K562 (cell line): ENCODE data around the gene HAPLN2. TPM values are rescaled to one million over a fixed set of nuclear protein-coding genes. Genes with fewer than 3 reads are reported as not detected.

Experiments used
- ARNT ChIP-seq, 2 experiments: fragments of 450-650 bp; IDR thresholded peaks; 2 replicates each; pipeline ENCODE4 v1.6.1; 2016; ENCODE audit warnings: mild to moderate bottlenecking in 1 of 2
- BDP1 ChIP-seq: IDR thresholded peaks from 3 replicates; pipeline ENCODE4 v1.6.1; 2011; ENCODE audit not compliant: insufficient read length, insufficient read depth
- BRF1 ChIP-seq: IDR thresholded peaks from 3 replicates; pipeline ENCODE4 v1.6.1; 2011; ENCODE audit warnings: borderline replicate concordance, mild to moderate bottlenecking; ENCODE audit not compliant: insufficient read length; ENCODE audit errors: extremely low read depth
- C11orf30 ChIP-seq: fragments of 450-650 bp; IDR thresholded peaks from 2 replicates; pipeline ENCODE4 v1.6.1; 2016; ENCODE audit warnings: low read depth, mild to moderate bottlenecking
- CCAR2 ChIP-seq: fragments of 200-400 bp; formaldehyde crosslinking; IDR thresholded peaks from 2 replicates; pipeline ENCODE4 v1.6.1; 2017; ENCODE audit warnings: mild to moderate bottlenecking, low read depth, low read length
- DACH1 ChIP-seq: fragments of 450-650 bp; IDR thresholded peaks from 2 replicates; pipeline ENCODE4 v1.6.1; 2018; ENCODE audit not compliant: partially characterized antibody
- HCFC1 ChIP-seq: IDR thresholded peaks from 2 replicates; pipeline ENCODE4 v1.6.1; 2012; ENCODE audit warnings: low read depth, low read length, improper control_type of control experiment
- HDAC3 ChIP-seq: fragments of 450-650 bp; IDR thresholded peaks from 2 replicates; pipeline ENCODE4 v1.6.1; 2018; ENCODE audit warnings: borderline replicate concordance, mild to moderate bottlenecking, moderate library complexity; ENCODE audit not compliant: partially characterized antibody
- POLR2B ChIP-seq: fragments of 450-650 bp; IDR thresholded peaks from 2 replicates; pipeline ENCODE4 v1.6.1; 2018; ENCODE audit warnings: low read depth; ENCODE audit not compliant: partially characterized antibody
- RB1 ChIP-seq: fragments of 450-650 bp; IDR thresholded peaks from 2 replicates; pipeline ENCODE4 v1.6.1; 2017; ENCODE audit warnings: low read depth, mild to moderate bottlenecking
- RBM25 ChIP-seq: fragments of 200-400 bp; formaldehyde crosslinking; IDR thresholded peaks from 2 replicates; pipeline ENCODE4 v1.6.1; 2018; ENCODE audit warnings: low read length, low read depth, moderate library complexity; ENCODE audit not compliant: severe bottlenecking
- TAF1 ChIP-seq: IDR thresholded peaks from 2 replicates; pipeline ENCODE4 v1.6.1; 2011; ENCODE audit warnings: mild to moderate bottlenecking, low read length, moderate library complexity; ENCODE audit not compliant: insufficient read depth, control insufficient read depth, severe bottlenecking; ENCODE audit errors: extremely low read depth
- TRIM24 ChIP-seq, 2 experiments: fragments of 450-650 bp; IDR thresholded peaks; 2 replicates each; pipeline ENCODE4 v1.6.1; 2016
- ZFX ChIP-seq: sonication (generic); formaldehyde crosslinking; IDR thresholded peaks from 2 replicates; pipeline ENCODE4 v1.8.0; 2022; ENCODE audit warnings: mild to moderate bottlenecking, missing genetic modification reagents, moderate library complexity
- ZNF140 ChIP-seq: fragments of 250-450 bp; sonication (Bioruptor Pico); IDR thresholded peaks from 2 replicates; pipeline ENCODE4 v1.8.0; 2021; ENCODE audit warnings: moderate library complexity, mild to moderate bottlenecking, inconsistent platforms
- ZNF785 ChIP-seq: fragments of 250-450 bp; sonication (Bioruptor Pico); IDR thresholded peaks from 2 replicates; pipeline ENCODE4 v1.4.0; 2020; ENCODE audit warnings: mild to moderate bottlenecking
- polyA plus RNA-seq, 8 experiments: library from polyadenylated mRNA; depleted of rRNA in 4 of 8; stranded (reverse) in 5 of 8; unstranded in 3 of 8; fragments of >200 nt; fragmentation: Nextera tagmentation in 2 of 8; fragmentation: Illumina TruSeq in 1 of 8; extraction: Ambion mirVana in 2 of 8; extraction: Trizol in 1 of 8; gene quantifications; 2 replicates each; pipeline versions ENCODE4 v1.2.1 to v1.2.3, GENCODE V29; 2011 to 2014; ENCODE audit warnings: inconsistent platforms in 1 of 8, missing spikeins in 1 of 8
- total RNA-seq, 7 experiments: library from RNA; depleted of rRNA in 6 of 7; stranded (reverse); fragments of >200 nt in 6 of 7; fragmentation: Illumina TruSeq in 2 of 7; extraction: Trizol in 2 of 7; gene quantifications; 2 replicates each; pipeline versions ENCODE4 v1.2.1 to v1.2.3, GENCODE V29; 2011 to 2021; ENCODE audit warnings: low replicate concordance in 1 of 7
- TF ChIP-seq, protein P1 (sequence below): fragments of 450-650 bp; formaldehyde crosslinking; IDR thresholded peaks from 2 replicates; pipeline ENCODE4 v1.4.0; 2020; ENCODE audit warnings: mild to moderate bottlenecking, moderate library complexity
- TF ChIP-seq, protein P2 (sequence below): sonication (generic); formaldehyde crosslinking; IDR thresholded peaks from 2 replicates; pipeline ENCODE4 v1.8.0; 2022; ENCODE audit warnings: missing genetic modification reagents, mild to moderate bottlenecking, borderline replicate concordance
- TF ChIP-seq, protein P3 (sequence below): IDR thresholded peaks from 2 replicates; pipeline ENCODE4 v1.6.1; 2014; ENCODE audit warnings: antibody characterized with exemption
- TF ChIP-seq, protein P4 (sequence below): fragments of 450-650 bp; IDR thresholded peaks from one replicate; pipeline ENCODE4 v1.6.1; 2018; ENCODE audit warnings: mild to moderate bottlenecking, moderate library complexity; ENCODE audit not compliant: partially characterized antibody

Gene HAPLN2
- total and polyA plus RNA-seq, 9 of the 15 experiments (the other 6 are each of a cell fraction or from before 2014, with no cell fraction given), result 0.14 to 5.2 (median 3.8) TPM; not detected in 4

DNA sequence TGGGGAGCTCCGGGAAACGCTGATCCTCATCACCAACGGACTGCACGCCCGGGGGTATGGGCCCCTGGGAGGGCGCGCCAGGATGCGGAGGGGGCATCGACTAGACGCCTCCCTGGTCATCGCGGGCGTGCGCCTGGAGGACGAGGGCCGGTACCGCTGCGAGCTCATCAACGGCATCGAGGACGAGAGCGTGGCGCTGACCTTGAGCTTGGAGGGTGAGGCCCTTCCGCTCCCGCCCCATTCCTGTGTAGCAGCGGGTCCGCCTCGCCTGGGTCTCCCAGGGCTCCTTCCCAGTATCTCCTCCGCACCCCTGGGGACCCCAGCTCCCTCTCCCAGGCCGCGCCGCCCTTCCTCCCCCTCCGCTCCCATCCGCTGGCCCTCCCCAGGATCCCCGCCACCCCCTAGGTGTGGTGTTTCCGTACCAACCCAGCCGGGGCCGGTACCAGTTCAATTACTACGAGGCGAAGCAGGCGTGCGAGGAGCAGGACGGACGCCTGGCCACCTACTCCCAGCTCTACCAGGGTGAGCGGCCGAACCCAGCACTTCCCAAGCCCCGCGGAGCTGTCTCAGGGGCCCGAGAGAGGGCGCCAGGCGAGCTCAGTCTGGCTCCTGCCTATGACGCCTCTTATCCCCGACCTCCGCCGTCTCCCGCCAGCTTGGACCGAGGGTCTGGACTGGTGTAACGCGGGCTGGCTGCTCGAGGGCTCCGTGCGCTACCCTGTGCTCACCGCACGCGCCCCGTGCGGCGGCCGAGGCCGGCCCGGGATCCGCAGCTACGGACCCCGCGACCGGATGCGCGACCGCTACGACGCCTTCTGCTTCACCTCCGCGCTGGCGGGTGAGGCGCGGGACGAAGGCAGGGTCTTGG, 5.0 kb downstream of the HAPLN2 start (continued):
- TF ChIP-seq CCAR2 (no peak), DACH1 (no peak), TRIM24 (IDR thresholded peaks at IDR 0.05) (0 out of 4 replicates have a peak, but pooled peaks of 1 of the 2 experiments have one; percentile 8), HDAC3 (no peak), HCFC1 (peak; percentile 75), ZNF785 (CRISPR knock-in tag) (no peak), RB1 (peak; percentile 69), BRF1 (no peak), RBM25 (no peak), C11orf30 (peak; percentile 85), TAF1 (peak; percentile 82), BDP1 (no peak), ZNF140 (CRISPR knock-in tag) (no peak), ARNT (IDR thresholded peaks at IDR 0.05) (no peak), ZFX (CRISPR knock-in tag) (peak; percentile 73), POLR2B (peak; percentile 61)
- TF ChIP-seq, protein P1, sequence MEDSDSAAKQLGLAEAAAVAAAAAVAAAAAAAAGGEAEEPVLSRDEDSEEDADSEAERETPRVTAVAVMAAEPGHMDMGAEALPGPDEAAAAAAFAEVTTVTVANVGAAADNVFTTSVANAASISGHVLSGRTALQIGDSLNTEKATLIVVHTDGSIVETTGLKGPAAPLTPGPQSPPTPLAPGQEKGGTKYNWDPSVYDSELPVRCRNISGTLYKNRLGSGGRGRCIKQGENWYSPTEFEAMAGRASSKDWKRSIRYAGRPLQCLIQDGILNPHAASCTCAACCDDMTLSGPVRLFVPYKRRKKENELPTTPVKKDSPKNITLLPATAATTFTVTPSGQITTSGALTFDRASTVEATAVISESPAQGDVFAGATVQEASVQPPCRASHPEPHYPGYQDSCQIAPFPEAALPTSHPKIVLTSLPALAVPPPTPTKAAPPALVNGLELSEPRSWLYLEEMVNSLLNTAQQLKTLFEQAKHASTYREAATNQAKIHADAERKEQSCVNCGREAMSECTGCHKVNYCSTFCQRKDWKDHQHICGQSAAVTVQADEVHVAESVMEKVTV (CRISPR knock-in tag), result no peak
- TF ChIP-seq, protein P2, sequence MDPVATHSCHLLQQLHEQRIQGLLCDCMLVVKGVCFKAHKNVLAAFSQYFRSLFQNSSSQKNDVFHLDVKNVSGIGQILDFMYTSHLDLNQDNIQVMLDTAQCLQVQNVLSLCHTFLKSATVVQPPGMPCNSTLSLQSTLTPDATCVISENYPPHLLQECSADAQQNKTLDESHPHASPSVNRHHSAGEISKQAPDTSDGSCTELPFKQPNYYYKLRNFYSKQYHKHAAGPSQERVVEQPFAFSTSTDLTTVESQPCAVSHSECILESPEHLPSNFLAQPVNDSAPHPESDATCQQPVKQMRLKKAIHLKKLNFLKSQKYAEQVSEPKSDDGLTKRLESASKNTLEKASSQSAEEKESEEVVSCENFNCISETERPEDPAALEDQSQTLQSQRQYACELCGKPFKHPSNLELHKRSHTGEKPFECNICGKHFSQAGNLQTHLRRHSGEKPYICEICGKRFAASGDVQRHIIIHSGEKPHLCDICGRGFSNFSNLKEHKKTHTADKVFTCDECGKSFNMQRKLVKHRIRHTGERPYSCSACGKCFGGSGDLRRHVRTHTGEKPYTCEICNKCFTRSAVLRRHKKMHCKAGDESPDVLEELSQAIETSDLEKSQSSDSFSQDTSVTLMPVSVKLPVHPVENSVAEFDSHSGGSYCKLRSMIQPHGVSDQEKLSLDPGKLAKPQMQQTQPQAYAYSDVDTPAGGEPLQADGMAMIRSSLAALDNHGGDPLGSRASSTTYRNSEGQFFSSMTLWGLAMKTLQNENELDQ (CRISPR knock-in tag), result 0 out of 2 replicates have a peak, but pooled peaks have one; percentile 55
- TF ChIP-seq, protein P3, sequence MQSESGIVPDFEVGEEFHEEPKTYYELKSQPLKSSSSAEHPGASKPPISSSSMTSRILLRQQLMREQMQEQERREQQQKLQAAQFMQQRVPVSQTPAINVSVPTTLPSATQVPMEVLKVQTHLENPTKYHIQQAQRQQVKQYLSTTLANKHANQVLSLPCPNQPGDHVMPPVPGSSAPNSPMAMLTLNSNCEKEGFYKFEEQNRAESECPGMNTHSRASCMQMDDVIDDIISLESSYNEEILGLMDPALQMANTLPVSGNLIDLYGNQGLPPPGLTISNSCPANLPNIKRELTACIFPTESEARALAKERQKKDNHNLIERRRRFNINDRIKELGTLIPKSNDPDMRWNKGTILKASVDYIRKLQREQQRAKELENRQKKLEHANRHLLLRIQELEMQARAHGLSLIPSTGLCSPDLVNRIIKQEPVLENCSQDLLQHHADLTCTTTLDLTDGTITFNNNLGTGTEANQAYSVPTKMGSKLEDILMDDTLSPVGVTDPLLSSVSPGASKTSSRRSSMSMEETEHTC, result no peak
- TF ChIP-seq, protein P4, sequence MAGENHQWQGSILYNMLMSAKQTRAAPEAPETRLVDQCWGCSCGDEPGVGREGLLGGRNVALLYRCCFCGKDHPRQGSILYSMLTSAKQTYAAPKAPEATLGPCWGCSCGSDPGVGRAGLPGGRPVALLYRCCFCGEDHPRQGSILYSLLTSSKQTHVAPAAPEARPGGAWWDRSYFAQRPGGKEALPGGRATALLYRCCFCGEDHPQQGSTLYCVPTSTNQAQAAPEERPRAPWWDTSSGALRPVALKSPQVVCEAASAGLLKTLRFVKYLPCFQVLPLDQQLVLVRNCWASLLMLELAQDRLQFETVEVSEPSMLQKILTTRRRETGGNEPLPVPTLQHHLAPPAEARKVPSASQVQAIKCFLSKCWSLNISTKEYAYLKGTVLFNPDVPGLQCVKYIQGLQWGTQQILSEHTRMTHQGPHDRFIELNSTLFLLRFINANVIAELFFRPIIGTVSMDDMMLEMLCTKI, result no peak
